Epidermal melanocyte (primary cell): ENCODE data around the gene OSM.

ENCODE experiments used
- DNase-seq: peaks from one replicate; pipeline ENCODE4 v3.0.0; 2011; ENCODE audit warnings: low spot score; ENCODE audit not compliant: insufficient read length

The OSM gene

DNA sequence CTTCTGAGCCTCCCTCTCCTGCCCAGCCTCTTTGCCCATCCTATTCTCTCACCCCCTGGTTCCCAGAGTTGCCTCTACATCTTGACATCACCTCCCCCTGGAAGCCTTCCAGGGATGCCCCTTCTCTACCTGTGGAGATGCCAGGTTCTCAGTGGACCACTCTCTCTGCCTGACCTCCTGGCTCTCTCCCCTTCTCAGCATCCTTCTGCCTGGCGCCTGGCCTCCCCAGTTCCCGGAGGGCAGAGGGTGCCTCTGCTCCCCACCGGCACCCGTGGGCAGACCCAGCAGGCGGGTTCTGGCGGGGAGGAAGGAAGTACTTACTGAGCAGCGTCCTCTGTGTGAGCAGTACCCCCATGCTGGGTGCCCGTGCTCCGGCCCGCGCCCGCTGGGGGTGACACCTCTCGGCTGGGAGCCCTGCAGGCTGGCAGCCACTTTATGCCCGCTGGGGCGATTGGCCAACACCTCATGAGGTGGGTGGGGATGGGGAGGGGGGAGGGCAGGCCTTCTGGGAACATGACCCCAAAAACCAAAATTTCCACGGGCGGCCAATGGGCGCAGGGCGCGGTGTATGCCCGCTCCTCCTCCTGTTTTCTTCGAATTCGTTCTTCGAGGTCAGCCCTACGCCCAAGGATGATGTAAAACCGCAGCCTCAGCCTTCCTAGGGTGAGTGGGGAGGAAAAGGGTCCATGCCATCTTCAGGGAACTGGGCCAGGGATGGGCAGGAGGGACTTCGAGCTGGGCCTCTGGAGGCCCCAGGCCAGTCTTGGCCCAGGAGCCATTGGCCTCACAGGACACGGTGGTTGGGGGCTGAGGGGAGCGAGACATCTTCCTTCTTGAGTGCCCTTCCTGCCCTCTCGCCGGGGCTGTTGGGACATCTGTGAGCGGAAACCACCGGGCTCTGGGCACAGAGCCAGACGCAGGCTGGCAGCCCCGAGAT lies at the start of gene OSM:
OSM (minus strand) TSS at position 407 of the 937 bp plus-strand sequence; CDS start at position 355, 52 bp downstream.
- DNase-seq = no peak

DNA sequence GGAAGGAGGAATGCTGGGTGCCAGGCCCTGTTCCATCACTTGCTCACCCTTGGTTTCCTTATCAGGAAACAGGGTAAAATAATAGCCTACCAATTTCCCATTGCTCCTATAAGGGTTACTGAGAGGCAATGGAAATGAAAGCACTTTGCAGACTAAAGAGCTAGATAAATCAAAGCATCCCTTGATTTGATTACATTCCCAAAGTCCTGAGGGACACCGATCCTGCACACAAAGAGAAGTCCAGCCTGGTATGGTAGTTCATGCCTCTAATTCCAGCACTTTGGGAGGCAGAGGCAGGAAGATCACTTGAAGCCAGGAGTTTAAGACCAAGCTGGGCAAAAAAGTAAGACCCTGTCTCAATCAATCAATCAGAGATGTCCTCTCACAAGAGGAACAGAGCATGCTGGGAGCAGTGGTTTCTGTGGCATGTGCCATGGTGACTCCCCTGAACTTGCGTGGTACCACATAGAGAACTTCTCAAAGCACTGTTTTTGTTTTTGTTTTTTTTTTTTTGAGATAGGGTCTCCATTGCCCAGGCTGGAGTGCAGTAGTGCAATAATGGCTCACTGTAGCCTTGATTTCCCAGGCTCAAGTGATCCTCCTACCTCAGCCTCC lies 49.4 kb upstream of the OSM start:
- DNase-seq = no peak

DNA sequence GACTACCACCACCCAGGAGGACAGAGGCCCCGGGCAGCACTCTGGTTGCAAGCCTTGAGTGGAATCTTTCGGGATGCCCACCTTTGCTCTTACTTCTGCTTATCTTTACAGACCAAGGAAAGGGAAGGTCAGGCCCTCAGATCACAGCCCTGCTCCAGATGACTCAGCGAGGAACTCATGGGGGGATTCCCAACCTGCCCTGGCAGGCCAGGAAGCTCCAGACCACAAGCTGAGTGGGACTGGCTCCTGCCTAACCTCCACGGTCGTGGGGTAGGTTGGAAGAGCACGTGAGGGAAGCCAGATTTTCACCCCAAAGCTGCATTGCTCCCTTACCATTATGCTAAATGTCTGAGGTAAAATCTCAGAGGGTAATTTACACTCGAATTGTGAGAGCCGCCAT lies 48.3 kb upstream of the OSM start:
- no peak for DNase-seq

DNA sequence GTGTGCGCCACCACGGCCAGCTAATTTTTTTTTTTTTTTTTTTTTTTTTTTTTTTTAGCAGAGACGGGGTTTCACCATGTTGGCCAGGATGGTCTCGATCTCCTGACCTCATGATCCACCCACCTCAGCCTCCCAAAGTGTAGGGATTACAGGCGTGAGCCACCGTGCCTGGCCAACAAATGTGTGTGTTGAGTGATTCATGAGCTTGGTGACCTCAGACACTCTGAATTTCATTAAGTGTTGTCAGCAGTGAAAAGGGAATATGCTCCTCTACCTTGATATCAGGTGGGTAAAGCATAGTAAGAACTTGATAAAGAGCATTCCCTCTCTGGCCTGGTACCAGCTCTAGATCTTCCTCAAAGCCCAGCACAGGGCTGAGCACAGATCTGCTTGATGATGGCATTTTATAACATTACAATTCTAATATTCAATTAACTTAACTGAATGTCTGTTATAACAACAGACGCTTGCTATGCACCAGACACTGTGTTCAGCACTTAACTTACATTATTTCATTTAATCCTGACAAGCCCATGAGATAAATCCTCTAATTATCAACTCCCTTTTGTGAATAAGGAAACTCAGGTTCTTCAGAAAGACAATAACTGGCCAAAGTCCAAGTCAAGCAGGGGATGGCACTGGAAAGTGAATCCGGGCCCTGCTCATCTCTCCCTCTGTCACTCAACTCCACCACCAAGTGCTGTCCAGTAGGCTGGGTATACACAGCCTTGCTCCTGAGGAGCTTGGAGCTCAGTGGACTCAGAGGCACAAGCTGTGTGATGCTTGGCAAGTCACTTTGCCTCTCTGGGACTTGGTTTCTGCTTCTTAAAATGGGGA lies 47.1 kb upstream of the OSM start:
- no peak for DNase-seq

DNA sequence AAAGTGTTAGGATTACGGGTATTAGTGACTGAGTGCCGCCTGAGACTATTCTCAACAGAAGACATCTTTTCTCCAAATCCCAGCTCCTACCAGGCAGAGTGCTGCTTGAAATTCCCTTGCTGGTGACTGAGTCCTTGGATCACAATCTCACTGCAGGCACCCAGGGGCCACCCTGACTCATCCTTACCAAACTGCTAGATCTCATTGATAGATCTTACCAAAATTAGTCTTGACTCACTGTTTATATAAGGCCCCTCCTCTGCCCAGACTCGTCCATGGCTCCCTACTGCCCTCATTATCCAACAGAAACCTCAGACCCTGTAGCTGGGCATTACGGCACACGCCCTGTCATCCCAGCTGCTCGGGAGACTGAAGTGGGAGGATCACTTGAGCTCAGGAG lies 45.4 kb upstream of the OSM start:
- DNase-seq = no peak

DNA sequence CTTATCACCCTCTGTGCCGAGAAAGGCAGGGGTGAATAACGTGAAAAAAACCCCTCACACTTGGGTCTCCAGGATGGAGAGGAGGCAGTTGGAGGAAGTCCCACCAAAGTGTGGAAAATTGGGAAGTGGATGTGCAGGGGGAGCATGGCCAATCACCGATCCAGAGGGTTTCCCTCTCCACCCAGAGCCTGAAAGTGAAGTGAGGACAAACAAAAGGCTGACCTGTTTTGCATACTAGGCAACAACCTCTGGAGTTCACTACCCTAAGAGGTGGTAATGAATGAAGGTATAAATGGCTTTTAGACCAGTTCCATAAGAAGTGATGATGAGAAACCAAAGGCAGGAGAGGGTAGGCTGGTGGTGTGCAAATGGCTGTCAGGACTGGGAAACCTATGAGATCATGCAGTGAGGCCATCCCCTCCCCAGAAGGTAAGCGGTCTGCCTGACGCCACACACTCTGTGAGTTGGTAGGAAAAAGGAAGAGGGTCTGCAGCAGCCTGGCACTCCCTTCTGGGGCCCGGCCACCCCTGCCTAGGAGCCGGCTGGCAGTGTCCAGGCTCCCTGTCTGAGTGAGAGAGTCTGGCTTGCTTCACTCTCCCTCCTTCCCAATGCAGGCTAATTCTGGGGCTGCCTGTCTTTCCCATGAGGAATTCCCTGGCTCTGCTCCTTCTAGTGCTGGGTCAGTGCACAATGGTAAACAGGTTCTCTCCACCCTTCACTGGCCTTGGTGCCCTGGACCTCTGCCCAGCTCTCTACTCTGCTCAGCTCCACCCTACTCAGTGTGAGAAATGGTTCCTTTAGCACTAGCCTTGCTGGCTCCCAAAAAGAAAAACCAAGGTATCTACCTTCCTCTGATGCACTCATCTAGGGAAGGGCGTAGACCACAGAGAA lies 44.5 kb upstream of the OSM start:
- DNase-seq = no peak

DNA sequence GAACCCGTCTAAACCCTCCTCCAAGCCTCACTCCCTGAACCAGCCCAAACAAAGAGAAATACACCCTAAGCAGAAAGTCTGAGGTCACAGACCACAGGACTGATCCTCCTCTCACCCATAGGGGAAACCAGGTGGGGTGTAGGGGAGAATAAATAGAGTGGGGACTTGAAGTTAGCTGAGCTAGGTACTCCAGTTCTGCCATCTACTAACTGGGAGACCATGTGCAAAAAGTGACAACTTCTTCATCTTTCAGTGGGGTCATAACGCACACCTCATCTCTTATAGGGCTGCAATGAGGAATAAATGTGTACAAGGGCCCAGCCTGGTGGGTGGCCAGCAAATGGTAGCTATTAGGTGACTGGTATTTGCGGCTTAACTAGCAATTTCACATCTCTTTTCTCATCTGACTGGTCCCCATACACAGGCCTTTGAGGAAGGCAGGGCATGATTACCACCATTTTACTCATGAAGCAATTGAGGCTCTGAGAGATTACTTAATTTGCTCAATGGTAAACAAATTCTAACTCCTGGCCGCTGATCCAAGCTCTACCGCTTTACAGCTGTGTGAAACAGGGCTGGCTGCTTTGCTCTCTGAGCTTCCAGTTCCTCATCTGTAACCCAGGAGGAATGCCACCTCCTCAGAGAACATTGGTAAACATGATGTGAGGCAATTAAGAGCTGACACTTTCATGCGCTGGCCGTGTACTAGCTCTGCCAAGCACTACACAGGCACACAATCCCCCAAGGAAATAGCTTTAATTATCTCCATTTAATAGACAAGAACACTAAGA lies 43.5 kb upstream of the OSM start:
- DNase-seq = no peak

DNA sequence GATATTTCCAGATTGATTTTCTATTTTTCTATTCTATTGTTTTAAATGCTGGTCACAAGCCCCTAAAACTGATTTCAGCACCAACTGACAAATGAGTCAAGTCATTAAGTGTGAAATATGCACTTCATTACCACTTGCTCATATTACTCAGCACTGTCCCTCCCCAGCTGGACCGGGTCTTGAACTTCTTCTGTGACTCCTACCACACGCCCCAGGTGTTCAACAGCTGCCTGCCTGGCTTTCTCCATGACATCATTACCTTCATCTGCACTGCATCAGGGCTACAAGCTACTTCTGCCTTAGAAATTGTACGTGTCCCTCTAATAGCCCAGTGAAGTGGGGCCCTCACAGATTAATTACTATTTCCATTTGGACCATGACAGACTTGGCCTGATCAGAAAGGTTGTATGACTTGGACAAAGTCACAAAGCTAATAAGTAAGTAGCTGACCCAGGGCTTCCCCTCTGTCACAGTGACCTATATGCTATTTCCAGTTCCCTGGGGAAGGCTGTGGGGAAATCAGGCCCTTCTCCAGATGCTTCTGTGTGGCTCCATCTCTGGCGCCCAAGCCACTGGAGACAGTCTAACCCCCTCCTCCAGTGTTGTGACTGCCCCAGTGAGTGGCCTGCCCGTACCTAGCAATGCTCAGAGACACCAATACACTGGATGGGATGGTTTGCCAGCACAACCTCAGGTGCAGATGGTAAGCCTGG lies 42.0 kb upstream of the OSM start:
- no peak for DNase-seq

DNA sequence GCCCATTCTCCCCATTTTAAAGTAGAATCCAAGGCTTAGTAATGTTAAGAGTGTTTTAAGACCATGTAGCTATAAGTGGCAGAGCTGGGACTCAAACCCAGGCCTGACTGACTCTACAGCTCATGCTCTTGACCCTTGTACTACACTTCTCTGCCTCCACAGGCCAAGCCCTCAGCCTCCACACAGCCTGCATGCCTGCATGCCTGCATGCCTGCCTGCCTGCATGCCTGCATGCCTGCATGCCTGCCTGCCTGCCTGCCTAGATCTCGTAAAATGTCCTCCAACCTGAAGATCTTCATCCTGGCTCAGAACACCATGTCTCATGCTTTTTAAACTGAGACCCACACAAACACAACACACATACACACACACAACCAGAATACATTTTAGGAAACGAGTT lies 41.4 kb upstream of the OSM start:
- no peak for DNase-seq

DNA sequence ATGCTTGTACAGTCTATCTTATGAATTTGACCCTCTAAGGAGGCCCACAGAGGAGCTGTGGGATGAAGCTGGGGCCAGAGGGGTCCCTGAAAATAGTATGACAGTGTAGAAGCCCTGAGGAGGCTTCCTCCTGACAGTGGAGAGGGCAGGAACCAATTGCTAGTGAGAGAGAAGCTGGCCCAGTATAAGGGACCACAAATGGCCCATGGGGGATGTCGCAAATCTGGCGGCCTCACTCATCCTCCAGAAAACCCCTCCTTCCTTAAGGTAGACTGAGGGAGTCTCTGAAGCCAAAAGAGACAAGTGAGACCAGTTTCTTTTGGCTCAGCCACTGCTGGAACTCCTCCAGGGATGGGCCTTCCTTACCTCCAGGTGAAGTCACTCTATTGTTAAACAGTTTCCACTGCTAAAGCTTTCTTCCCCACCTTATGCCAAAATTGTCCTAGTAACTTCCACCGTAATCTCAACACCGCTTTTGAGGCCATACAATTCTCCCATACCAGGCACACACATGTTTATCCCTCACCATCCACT lies 40.5 kb upstream of the OSM start:
- no peak for DNase-seq

DNA sequence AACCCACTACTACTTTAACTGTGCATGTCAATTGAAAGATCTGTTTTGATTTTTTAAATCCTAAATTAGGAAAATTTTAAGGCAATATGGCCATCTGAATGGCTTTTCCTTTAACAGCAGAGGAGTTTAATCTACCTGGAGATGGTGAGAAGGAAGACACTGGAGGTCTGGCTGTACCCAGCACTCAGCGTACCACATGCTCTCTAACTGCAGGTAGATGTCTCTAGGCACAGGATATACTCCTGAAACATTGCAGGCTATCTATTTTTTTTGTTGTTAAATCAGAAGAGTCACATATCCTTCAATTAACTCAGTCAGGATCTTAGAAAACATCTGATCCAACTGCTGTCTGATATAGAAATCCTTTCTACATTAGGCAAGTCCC lies 40.0 kb upstream of the OSM start:
- DNase-seq = no peak

GRCh38 chr22:30305906-30306626 lies 39.4 kb upstream of the OSM start:
- no peak for DNase-seq

DNA sequence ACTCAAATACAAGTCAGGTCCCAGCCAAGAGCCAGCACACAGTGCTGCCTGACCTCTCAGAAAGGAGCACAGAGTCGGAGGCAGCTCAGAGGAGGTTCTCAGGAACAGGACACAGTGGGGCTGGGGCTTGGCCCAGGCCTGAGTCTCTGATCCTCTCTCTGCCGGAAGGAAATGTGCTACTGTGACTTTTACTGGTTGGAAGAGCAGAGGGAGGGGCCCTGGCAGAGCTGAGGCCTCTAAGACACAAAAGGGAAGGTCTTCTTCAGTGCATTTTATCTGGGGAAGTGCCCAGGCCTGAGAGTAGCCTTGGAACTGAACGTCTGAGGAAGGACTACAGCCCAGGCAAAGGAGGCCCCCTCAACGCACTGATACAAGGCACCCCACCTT lies 38.9 kb upstream of the OSM start:
- no peak for DNase-seq

GRCh38 chr22:30304495-30305244 lies 38.0 kb upstream of the OSM start:
- no peak for DNase-seq

- DNase-seq = no peak
These were observed 36.1 kb upstream of the OSM start for GRCh38 chr22:30302810-30303138.

DNA sequence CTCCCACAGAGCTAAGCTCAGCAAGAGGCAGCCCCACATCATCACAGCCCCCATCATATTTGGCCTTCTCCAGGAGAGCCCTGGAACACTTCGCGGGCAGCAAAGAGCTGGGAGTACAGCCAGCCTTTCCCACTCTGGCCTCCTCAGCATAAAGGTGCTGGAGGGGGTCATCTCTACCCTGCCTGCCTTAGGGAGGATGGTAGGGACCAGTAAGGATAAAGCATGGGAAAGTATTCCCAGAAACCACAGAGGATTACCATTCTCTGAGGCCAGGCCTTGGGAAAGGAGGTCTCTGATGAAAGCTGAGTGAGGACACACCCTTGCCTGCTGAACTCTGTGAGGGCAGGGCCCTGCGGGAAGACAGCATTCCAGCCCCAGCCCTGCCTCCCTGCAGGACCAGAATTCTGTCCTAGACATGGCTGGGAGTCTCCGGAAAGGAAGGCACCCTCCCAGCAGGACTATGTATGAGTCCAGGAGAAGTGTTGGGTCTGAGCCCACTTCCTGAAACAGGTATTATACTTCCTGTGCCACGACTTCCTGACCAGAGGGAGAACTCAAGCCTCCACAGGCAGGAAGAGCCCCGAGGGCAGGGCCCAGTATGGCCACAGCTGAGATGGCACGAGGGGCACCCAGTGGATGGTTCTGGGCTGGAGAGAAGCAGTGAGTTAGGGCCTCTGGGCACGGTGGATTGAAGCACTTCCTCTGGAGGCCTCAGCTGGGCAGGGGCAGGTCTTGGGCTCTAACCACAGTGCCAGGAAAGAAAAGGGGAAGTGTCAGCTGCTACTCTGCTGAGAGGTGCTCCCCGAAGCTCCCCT lies 35.6 kb upstream of the OSM start:
- no peak for DNase-seq

- DNase-seq = no peak
These were observed 32.7 kb upstream of the OSM start for GRCh38 chr22:30299322-30299721.
